Measurements from ENCODE around the gene EPPIN. TPM values are rescaled to one million over a fixed set of nuclear protein-coding genes. Genes with fewer than 3 reads are reported as not detected.

EPPIN gene
- polyA plus RNA-seq, 10 donors: 0.11 to 0.16 TPM; not detected in 8

Other genes starting within 250 kb of the EPPIN start
- gene RBPJL, start 240.6 kb downstream of the EPPIN start, polyA plus RNA-seq (ENCODE audit: insufficient read length in 10 of 10): under 1 TPM in 1 of 10 donors, not detected in 9; 0.14 TPM
- 1 to 10 TPM in 2 of 10 donors, under 1 TPM in 8; 0.34 to 2.5 (median 0.63) TPM for gene MATN4, start 239.1 kb downstream of the EPPIN start, polyA plus RNA-seq (ENCODE audit: insufficient read length in 10 of 10)
- 10 to 100 TPM in 3 of 10 donors, 1 to 10 TPM in 7; 4.6 to 15.3 (median 7.7) TPM for gene SDC4, start 199.0 kb downstream of the EPPIN start, polyA plus RNA-seq (ENCODE audit: insufficient read length in 10 of 10)
- gene SYS1, start 184.2 kb downstream of the EPPIN start, polyA plus RNA-seq (ENCODE audit: insufficient read length in 10 of 10): 10 to 100 TPM; 13.7 to 17.9 (median 15.9) TPM
- 1 to 10 TPM in 2 of 10 donors, under 1 TPM in 8; 0.41 to 1.4 (median 0.68) TPM for gene TP53TG5, start 169.1 kb downstream of the EPPIN start, polyA plus RNA-seq (ENCODE audit: insufficient read length in 10 of 10)
- 10 to 100 TPM; 17.2 to 26.4 (median 22.8) TPM for gene DBNDD2, start 139.1 kb downstream of the EPPIN start, polyA plus RNA-seq (ENCODE audit: insufficient read length in 10 of 10)
- 10 to 100 TPM; 61.2 to 79.5 (median 71.6) TPM for gene PIGT, start 131.3 kb downstream of the EPPIN start, polyA plus RNA-seq (ENCODE audit: insufficient read length in 10 of 10)
- gene WFDC2, start 77.6 kb downstream of the EPPIN start, polyA plus RNA-seq (ENCODE audit: insufficient read length in 10 of 10): 1 to 10 TPM in 1 of 10 donors, under 1 TPM in 6, not detected in 3; 0.26 to 1.9 (median 0.77) TPM
- gene SPINT3, start 31.8 kb downstream of the EPPIN start, polyA plus RNA-seq (ENCODE audit: insufficient read length in 10 of 10): not detected
- not detected for gene WFDC6, start 7.9 kb downstream of the EPPIN start, polyA plus RNA-seq (ENCODE audit: insufficient read length in 10 of 10)
- gene WFDC8, start 31.9 kb upstream of the EPPIN start, polyA plus RNA-seq (ENCODE audit: insufficient read length in 10 of 10): not detected
- gene WFDC10A, start 82.3 kb upstream of the EPPIN start, polyA plus RNA-seq (ENCODE audit: insufficient read length in 10 of 10): not detected
- gene WFDC9, start 83.9 kb upstream of the EPPIN start, polyA plus RNA-seq (ENCODE audit: insufficient read length in 10 of 10): not detected
- not detected for gene WFDC11, start 122.8 kb upstream of the EPPIN start, polyA plus RNA-seq (ENCODE audit: insufficient read length in 10 of 10)
- not detected for gene WFDC13, start 154.6 kb upstream of the EPPIN start, polyA plus RNA-seq (ENCODE audit: insufficient read length in 10 of 10)
- gene WFDC10B, start 157.6 kb upstream of the EPPIN start, polyA plus RNA-seq (ENCODE audit: insufficient read length in 10 of 10): not detected
- gene SPINT4, start 174.9 kb upstream of the EPPIN start, polyA plus RNA-seq (ENCODE audit: insufficient read length in 10 of 10): not detected
- gene WFDC3, start 244.5 kb upstream of the EPPIN start, polyA plus RNA-seq (ENCODE audit: insufficient read length in 10 of 10): 1 to 10 TPM in 3 of 10 donors, under 1 TPM in 5, not detected in 2; 0.32 to 2.0 (median 0.76) TPM
- gene DNTTIP1, start 244.6 kb upstream of the EPPIN start, polyA plus RNA-seq (ENCODE audit: insufficient read length in 10 of 10): 10 to 100 TPM; 33.4 to 61.4 (median 49.6) TPM